ENCODE measurements around the gene LIMK2. TPM values are rescaled to one million over a fixed set of nuclear protein-coding genes. Genes with fewer than 3 reads are reported as not detected.

The LIMK2 gene
- total RNA-seq, 1 donor from 2014 or later, result 61.2 TPM

- H3K4me3 ChIP-seq, result no peak overlapping the region
- no peaks in the 10 kb centered on the region for H3K4me1 ChIP-seq
- DNase-seq (no peak), ATAC-seq (no peak)
- H3K27me3 ChIP-seq (ENCODE audit: low read depth), result no peaks in the 10 kb centered on the region
- intact Hi-C loops (cut with DNase I), result no loop called here
- H3K9me3 ChIP-seq, result no peaks in the 10 kb centered on the region
- no peak overlapping the region for H3K27ac ChIP-seq
- no peak for TF ChIP-seq CTCF (IDR thresholded peaks at IDR 0.05)
- peaks cover 75% of the 10 kb centered on the region for H3K36me3 ChIP-seq
Observed at GRCh38 chr22:31260474-31260856, 48.4 kb downstream of the LIMK2 start.

- ATAC-seq (no peak), DNase-seq (no peak)
- intact Hi-C loops (cut with DNase I), result no loop called here
- Histone ChIP-seq H3K36me3 (peaks cover 95% of the 10 kb centered on the region), H3K4me1 (no peaks in the 10 kb centered on the region), H3K4me3 (no peak overlapping the region), H3K27me3 (ENCODE audit: low read depth) (no peaks in the 10 kb centered on the region), H3K27ac (no peak overlapping the region), H3K9me3 (no peaks in the 10 kb centered on the region)
- no peak for TF ChIP-seq CTCF (IDR thresholded peaks at IDR 0.05)
Observed at GRCh38 chr22:31262312-31263133, 50.4 kb downstream of the LIMK2 start.

GRCh38 chr22:31263896-31264640, 52.0 kb downstream of the LIMK2 start:
- no peak overlapping the region for H3K27ac ChIP-seq
- intact Hi-C loops (cut with DNase I), result no loop called here
- TF ChIP-seq CTCF (IDR thresholded peaks at IDR 0.05), result no peak
- DNase-seq (no peak), ATAC-seq (no peak)
- H3K4me1 ChIP-seq, result no peaks in the 10 kb centered on the region
- no peak overlapping the region for H3K4me3 ChIP-seq
- H3K9me3 ChIP-seq, result no peaks in the 10 kb centered on the region
- peaks cover 98% of the 10 kb centered on the region for H3K36me3 ChIP-seq
- no peaks in the 10 kb centered on the region for H3K27me3 ChIP-seq (ENCODE audit: low read depth)

GRCh38 chr22:31268281-31268680, 56.2 kb downstream of the LIMK2 start:
- no peak for TF ChIP-seq CTCF (IDR thresholded peaks at IDR 0.05)
- Histone ChIP-seq H3K27ac (no peak overlapping the region), H3K27me3 (ENCODE audit: low read depth) (no peaks in the 10 kb centered on the region), H3K4me1 (peaks cover 4% of the 10 kb centered on the region), H3K36me3 (peaks cover 89% of the 10 kb centered on the region), H3K4me3 (no peak overlapping the region), H3K9me3 (no peaks in the 10 kb centered on the region)
- DNase-seq (no peak), ATAC-seq (no peak)
- intact Hi-C loops (cut with DNase I), result no loop called here

GRCh38 chr22:31269892-31270579, 57.9 kb downstream of the LIMK2 start:
- TF ChIP-seq CTCF (IDR thresholded peaks at IDR 0.05), result no peak
- H3K27me3 ChIP-seq (ENCODE audit: low read depth), result no peaks in the 10 kb centered on the region
- peaks cover 89% of the 10 kb centered on the region for H3K36me3 ChIP-seq
- no peak overlapping the region for H3K27ac ChIP-seq
- H3K9me3 ChIP-seq, result no peaks in the 10 kb centered on the region
- peaks cover 18% of the 10 kb centered on the region for H3K4me1 ChIP-seq
- no peak overlapping the region for H3K4me3 ChIP-seq
- ATAC-seq (no peak), DNase-seq (no peak)
- intact Hi-C loops (cut with DNase I), result no loop called here

All from lower lobe of right lung (tissue), 2 donors.